ENCODE results near the gene CLEC20A. TPM values are rescaled to one million over a fixed set of nuclear protein-coding genes. Genes with fewer than 3 reads are reported as not detected.

Gene CLEC20A
- polyA plus RNA-seq, 1 donor (not counting 4 experiments of a cell fraction or from before 2014, with no cell fraction given) = not detected

DNA sequence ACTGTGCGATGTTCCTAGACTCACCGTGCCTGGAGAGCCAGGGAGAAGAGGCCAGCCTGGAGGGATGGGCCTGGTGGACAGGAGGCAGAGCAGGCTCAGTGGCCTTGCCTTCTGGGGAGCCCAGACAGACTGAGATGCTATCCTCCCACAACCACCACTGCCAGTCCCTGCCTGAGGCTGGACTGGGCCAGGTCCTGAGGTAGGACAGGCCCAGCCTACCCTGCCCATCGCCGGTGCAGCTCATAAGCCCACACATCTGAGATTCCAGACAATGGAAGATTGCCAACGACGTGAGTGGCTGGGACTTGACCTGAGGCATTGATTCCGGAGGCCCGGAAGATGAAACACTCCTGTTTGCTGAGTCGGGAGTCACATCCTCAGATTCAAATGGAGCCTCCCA, 5.8 kb downstream of the CLEC20A start:
- DNase-seq (ENCODE audit: low read depth, low spot score) (no peak), FAIRE-seq (no peak)
- H4K20me1 ChIP-seq (ENCODE audit: control insufficient read depth, extremely low read depth, insufficient read depth, low read length) = no peaks in the 10 kb centered on the region
- H2AFZ ChIP-seq (ENCODE audit: control insufficient read depth, low read length) = no peak overlapping the region
- H3K9me1 ChIP-seq (ENCODE audit: control insufficient read depth, extremely low read depth, insufficient read depth, low read length) = no peaks in the 10 kb centered on the region
- no peaks in the 10 kb centered on the region for H3K9me3 ChIP-seq (ENCODE audit: control insufficient read depth, low read depth, low read length)
- no peaks in the 10 kb centered on the region for H3K36me3 ChIP-seq (ENCODE audit: control insufficient read depth in 2 of 2, extremely low read depth in 1 of 2, insufficient read depth in 2 of 2, low read length in 2 of 2)
- H3K79me2 ChIP-seq (ENCODE audit: control insufficient read depth, insufficient read depth, low read length) = no peaks in the 10 kb centered on the region
- peaks cover 2% of the 10 kb centered on the region for H3K4me1 ChIP-seq (ENCODE audit: control insufficient read depth, extremely low read depth, insufficient read depth, low read length)
- no peak overlapping the region for H3K4me2 ChIP-seq (ENCODE audit: control insufficient read depth, extremely low read depth, insufficient read depth, low read depth, low read length)
- TF ChIP-seq EZH2 (IDR thresholded peaks at IDR 0.05; ENCODE audit: low read length) = no peak
- TF ChIP-seq, protein P1, sequence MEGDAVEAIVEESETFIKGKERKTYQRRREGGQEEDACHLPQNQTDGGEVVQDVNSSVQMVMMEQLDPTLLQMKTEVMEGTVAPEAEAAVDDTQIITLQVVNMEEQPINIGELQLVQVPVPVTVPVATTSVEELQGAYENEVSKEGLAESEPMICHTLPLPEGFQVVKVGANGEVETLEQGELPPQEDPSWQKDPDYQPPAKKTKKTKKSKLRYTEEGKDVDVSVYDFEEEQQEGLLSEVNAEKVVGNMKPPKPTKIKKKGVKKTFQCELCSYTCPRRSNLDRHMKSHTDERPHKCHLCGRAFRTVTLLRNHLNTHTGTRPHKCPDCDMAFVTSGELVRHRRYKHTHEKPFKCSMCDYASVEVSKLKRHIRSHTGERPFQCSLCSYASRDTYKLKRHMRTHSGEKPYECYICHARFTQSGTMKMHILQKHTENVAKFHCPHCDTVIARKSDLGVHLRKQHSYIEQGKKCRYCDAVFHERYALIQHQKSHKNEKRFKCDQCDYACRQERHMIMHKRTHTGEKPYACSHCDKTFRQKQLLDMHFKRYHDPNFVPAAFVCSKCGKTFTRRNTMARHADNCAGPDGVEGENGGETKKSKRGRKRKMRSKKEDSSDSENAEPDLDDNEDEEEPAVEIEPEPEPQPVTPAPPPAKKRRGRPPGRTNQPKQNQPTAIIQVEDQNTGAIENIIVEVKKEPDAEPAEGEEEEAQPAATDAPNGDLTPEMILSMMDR (optimal IDR thresholded peaks at IDR 0.05 in 1 of 3, IDR thresholded peaks at IDR 0.05 in 1 of 3, conservative IDR thresholded peaks at IDR 0.05 in 1 of 3; ENCODE audit: extremely low read depth in 1 of 3, insufficient read depth in 2 of 3, low read length in 3 of 3) = no peak
- dilution Hi-C loops (cut with MboI; ENCODE audit: extremely low pct_ligation_motif_present, low sequenced_read_pairs) = no loop called here
- H3K27ac ChIP-seq (ENCODE audit: control insufficient read depth, insufficient read depth, low read length) = no peak overlapping the region
- no peak overlapping the region for H3K4me3 ChIP-seq (ENCODE audit: control insufficient read depth in 2 of 3, extremely low read depth in 1 of 3, insufficient read depth in 2 of 3, low read depth in 1 of 3, low read length in 3 of 3)
- H3K9ac ChIP-seq (ENCODE audit: control insufficient read depth, extremely low read depth, insufficient read depth, low read length) = no peak overlapping the region
- H3K27me3 ChIP-seq (ENCODE audit: control insufficient read depth, extremely low read depth, insufficient read depth, low read length) = no peaks in the 10 kb centered on the region

DNA sequence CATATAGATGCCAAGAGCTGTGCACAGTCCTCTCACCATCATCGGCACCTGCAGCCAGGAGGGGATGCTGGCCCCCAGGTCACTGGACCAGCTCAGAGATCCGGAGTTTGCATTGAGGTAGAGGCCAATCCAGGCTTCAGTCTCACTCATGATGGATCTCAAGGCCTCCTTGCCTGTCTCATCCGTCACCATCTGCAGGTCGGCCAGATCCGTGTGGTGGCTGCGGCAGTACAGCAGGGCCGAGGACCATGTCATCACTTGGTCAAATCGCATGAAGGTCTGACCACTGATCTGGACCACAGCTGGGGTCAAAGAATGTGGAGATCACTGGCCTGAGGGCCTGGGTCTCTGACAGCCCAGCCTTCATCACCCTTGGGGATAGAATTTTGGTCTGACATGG, 6.6 kb downstream of the CLEC20A start:
- Histone ChIP-seq H3K9me1 (ENCODE audit: control insufficient read depth, extremely low read depth, insufficient read depth, low read length) (peaks cover under 1% of the 10 kb centered on the region), H3K27me3 (ENCODE audit: control insufficient read depth, extremely low read depth, insufficient read depth, low read length) (no peaks in the 10 kb centered on the region), H3K36me3 (ENCODE audit: control insufficient read depth in 2 of 2, extremely low read depth in 1 of 2, insufficient read depth in 2 of 2, low read length in 2 of 2) (no peaks in the 10 kb centered on the region), H3K4me2 (ENCODE audit: control insufficient read depth, extremely low read depth, insufficient read depth, low read depth, low read length) (no peak overlapping the region), H3K79me2 (ENCODE audit: control insufficient read depth, insufficient read depth, low read length) (no peaks in the 10 kb centered on the region), H3K27ac (ENCODE audit: control insufficient read depth, insufficient read depth, low read length) (no peak overlapping the region), H3K4me3 (ENCODE audit: control insufficient read depth in 2 of 3, extremely low read depth in 1 of 3, insufficient read depth in 2 of 3, low read depth in 1 of 3, low read length in 3 of 3) (no peak overlapping the region), H3K4me1 (ENCODE audit: control insufficient read depth, extremely low read depth, insufficient read depth, low read length) (peaks cover 2% of the 10 kb centered on the region), H3K9me3 (ENCODE audit: control insufficient read depth, low read depth, low read length) (no peaks in the 10 kb centered on the region), H2AFZ (ENCODE audit: control insufficient read depth, low read length) (no peak overlapping the region), H3K9ac (ENCODE audit: control insufficient read depth, extremely low read depth, insufficient read depth, low read length) (no peak overlapping the region), H4K20me1 (ENCODE audit: control insufficient read depth, extremely low read depth, insufficient read depth, low read length) (no peaks in the 10 kb centered on the region)
- dilution Hi-C loops (cut with MboI; ENCODE audit: extremely low pct_ligation_motif_present, low sequenced_read_pairs) = no loop called here
- DNase-seq (ENCODE audit: low read depth, low spot score) (no peak), FAIRE-seq (no peak)
- TF ChIP-seq EZH2 (IDR thresholded peaks at IDR 0.05; ENCODE audit: low read length) = no peak
- TF ChIP-seq, protein P1 (optimal IDR thresholded peaks at IDR 0.05 in 1 of 3, IDR thresholded peaks at IDR 0.05 in 1 of 3, conservative IDR thresholded peaks at IDR 0.05 in 1 of 3; ENCODE audit: extremely low read depth in 1 of 3, insufficient read depth in 2 of 3, low read length in 3 of 3) = no peak

Measured in keratinocyte (primary cell).